Mesodermal cell (in vitro differentiated cells): ENCODE measurements around the gene XKR7.
"Not testable (repeated sequence)": the region's sequence is repeated elsewhere in the genome, so short reads cannot be mapped to it uniquely, and the experiment has no call there.

Experiments used
- H3K27ac ChIP-seq: 2 replicates; pipeline ENCODE4 v1.7.0; 2013; ENCODE audit warnings: mild to moderate bottlenecking, low read depth, low read length, moderate library complexity; ENCODE audit not compliant: severe bottlenecking
- H3K36me3 ChIP-seq: 2 replicates; pipeline ENCODE4 v1.7.1; 2013; ENCODE audit warnings: mild to moderate bottlenecking, low read length, moderate library complexity; ENCODE audit not compliant: control insufficient read depth, insufficient read depth
- H3K4me1 ChIP-seq: one replicate; pipeline ENCODE4 v1.7.1; 2013; ENCODE audit warnings: mild to moderate bottlenecking, low read length; ENCODE audit not compliant: insufficient read depth, control insufficient read depth, poor library complexity, severe bottlenecking
- H3K4me3 ChIP-seq: 2 replicates; pipeline ENCODE4 v1.7.0; 2013; ENCODE audit warnings: low read length, control low read depth, mild to moderate bottlenecking; ENCODE audit not compliant: insufficient read depth, poor library complexity, severe bottlenecking; ENCODE audit errors: extremely low read depth
- H3K9me3 ChIP-seq: 2 replicates; pipeline ENCODE4 v1.7.1; 2013; ENCODE audit warnings: mild to moderate bottlenecking, low read length, moderate library complexity; ENCODE audit not compliant: control insufficient read depth
- WGBS, 2 experiments: methylation state at CpG; one replicate each; pipeline ENCODE4 v1.1.5; 2013; ENCODE audit warnings: missing lambda C conversion rate in 2 of 2; ENCODE audit not compliant: insufficient coverage in 2 of 2; 5-methylcytosine and 5-hydroxymethylcytosine counted together

Gene XKR7

DNA sequence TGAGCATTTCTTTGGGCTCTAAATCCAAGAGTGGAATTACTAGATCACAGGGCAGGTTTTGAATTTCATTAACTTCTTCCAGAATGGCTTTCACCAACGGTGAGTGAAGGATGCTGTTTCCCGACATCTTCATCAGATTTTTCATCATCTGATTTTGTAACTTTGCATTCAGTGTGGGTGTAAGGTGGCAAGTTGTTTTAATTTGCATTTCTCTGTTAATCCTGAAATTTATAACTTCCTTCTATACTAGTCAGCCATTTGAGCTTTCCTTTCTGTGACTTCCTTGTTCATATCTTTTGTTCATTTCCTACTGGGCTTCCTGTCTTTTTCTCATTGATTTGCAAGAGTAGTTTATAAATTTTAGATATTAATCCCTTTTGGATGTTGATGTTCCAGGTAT is 65.4 kb downstream of the XKR7 start:
- 100% methylated on average over 1 of the region's 2 CpGs; no CpG with 5 or more reads in 1 of the 2 experiments for WGBS, 2 experiments
- no peaks in the 10 kb centered on the region for H3K36me3 ChIP-seq
- H3K4me3 ChIP-seq = no peak overlapping the region
- no peaks in the 10 kb centered on the region for H3K9me3 ChIP-seq
- H3K4me1 ChIP-seq = no peaks in the 10 kb centered on the region
- H3K27ac ChIP-seq = no peak overlapping the region

DNA sequence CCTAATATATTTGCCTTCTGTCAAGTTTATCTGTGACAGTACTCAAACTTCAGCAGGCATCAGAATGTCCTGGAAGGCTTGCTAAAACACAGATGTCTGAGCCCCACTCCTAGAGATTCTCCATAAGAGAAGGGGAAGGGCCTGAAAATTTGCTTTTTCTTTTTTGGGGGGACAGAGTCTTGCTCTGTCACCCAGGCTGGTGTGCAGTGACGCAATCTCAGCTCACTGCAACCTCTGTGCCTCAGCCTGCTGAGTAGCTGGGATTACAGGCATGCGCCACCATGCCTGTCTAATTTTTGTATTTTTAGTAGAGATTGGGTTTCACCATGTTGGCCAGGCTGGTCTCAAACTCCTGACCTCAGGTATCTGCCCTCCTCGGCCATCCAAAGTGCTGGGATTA is 65.8 kb downstream of the XKR7 start:
- not testable (repeated sequence) for H3K4me1 ChIP-seq, H3K36me3 ChIP-seq, H3K27ac ChIP-seq, H3K9me3 ChIP-seq, H3K4me3 ChIP-seq
- WGBS, 2 experiments = 68 to 90% methylated on average over 3 of the region's 3 CpGs

DNA sequence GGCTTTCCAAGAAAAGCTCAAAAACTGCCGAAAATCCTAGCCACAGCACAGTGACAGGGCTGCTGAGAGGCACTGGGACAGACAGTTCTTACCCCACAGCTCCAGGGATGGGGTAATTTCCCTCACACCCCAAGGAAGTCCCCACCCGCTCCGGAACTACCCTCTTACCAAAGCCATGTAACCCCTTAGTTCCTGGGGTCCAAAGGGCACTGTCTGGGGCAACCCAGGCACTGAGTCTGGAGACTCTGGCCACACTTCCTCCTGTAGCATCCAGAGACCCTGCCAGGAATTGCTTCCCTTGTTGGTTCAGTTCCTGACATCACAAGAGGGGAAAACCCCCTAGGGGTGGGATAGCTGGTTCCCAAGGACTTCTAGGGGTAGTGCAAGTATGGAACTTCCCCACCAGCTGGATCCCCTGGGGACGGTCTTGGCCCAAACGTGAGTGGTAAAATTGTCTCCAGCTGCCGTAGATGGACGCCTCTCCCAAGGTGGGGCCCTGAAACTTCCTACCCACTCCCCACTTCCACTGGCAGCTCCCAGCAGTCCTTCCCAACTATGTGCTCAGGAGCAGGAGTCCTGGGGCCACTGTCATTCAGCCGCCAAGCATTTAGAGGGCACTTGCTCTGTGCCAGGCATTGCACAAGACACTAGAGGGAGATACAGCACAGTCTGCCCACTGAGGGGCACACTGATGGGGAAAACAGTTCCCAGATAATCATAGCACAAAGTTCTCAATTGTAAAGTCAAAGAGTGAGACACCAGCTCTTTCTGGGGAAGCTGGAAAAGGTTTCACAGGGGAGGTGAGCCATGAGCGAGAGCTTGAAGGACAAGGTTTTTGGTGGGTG is 66.9 kb downstream of the XKR7 start:
- Histone ChIP-seq H3K4me3 (no peak overlapping the region), H3K9me3 (no peaks in the 10 kb centered on the region), H3K36me3 (no peaks in the 10 kb centered on the region), H3K4me1 (no peaks in the 10 kb centered on the region), H3K27ac (no peak overlapping the region)
- 77 to 90% methylated on average over 9 of the region's 9 CpGs for WGBS, 2 experiments

DNA sequence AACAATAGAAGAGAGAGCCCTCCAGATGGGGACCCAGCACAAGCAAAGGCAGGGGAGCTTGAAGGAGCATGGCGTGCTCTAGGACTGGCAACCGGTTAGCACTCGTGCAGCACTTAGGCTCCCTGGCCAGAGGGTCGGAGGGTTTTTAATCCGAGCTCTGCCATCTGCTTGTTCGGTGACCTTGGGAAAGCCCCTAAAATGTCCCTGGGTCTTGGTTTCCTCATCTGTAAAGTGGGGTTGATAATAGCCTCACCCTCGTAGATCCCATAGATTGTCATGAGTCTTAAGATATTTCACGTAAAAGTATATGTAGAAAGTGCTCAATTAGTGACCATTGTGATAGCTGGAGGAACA is 67.5 kb downstream of the XKR7 start:
- 84 to 93% methylated on average over 8 of the region's 8 CpGs for WGBS, 2 experiments
- Histone ChIP-seq H3K4me1 (no peaks in the 10 kb centered on the region), H3K9me3 (no peaks in the 10 kb centered on the region), H3K27ac (no peak overlapping the region), H3K4me3 (no peak overlapping the region), H3K36me3 (no peaks in the 10 kb centered on the region)

DNA sequence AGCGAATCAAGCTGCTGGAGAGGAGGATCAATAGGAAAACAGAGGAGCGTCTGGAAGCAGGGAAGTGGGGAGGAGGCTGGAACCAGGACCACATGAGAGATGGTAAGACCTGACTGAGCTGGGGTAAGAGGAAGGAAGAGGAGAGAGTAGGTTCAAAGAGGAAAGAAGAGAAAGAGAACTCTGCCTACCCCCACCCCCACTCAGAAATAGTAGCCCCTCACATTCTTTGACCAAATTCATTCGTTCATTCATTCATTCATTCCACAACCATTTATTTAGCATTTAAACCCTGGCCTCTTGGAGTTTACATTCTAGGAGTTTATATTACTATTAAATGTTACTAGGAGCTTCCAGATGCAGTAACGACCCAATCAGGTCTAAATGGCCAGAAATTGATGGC is 68.3 kb downstream of the XKR7 start:
- Histone ChIP-seq H3K9me3 (no peaks in the 10 kb centered on the region), H3K4me3 (no peak overlapping the region), H3K36me3 (no peaks in the 10 kb centered on the region), H3K4me1 (no peaks in the 10 kb centered on the region), H3K27ac (no peak overlapping the region)
- WGBS, 2 experiments = 60 to 76% methylated on average over 3 of the region's 4 CpGs

DNA sequence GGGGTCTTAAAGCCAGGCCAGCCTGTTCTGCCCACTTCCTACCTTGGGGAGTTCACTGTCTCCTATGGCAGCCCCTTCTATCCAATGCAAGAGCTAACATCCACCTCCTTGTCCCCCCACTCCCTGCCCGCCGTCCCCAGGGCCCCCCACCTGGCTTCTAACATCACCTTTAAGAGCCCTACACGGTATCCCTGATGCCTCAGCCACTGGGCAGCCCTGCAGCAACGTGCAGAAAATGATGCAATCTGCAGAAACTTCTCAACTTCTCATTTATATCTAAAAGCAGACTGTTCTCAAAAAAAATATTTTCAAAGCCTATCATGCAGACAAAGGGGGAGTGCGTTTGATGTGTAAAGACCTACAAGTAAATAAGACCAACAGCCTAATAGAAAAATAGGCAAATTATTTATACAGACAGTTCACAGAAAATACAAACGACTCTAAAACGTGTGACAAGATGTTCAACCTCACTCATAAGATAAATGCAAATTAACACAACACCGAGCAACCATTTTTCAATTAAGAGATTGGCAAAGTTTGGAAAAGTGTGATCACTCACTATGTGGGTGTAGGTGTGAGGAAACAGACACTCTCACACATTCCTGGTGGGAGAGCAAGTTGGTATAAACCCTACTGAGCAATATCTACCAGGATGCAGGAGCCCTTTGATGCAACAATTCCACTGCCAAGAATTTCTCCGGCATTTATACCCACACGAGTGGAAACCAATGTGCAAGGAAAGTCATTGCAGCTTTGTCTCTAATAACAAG is 69.0 kb downstream of the XKR7 start:
- H3K27ac ChIP-seq = no peak overlapping the region
- no peak overlapping the region for H3K4me3 ChIP-seq
- no peaks in the 10 kb centered on the region for H3K9me3 ChIP-seq
- no peaks in the 10 kb centered on the region for H3K36me3 ChIP-seq
- WGBS, 2 experiments = 78 to 86% methylated on average over 5 to 6 of the region's 10 CpGs
- no peaks in the 10 kb centered on the region for H3K4me1 ChIP-seq

DNA sequence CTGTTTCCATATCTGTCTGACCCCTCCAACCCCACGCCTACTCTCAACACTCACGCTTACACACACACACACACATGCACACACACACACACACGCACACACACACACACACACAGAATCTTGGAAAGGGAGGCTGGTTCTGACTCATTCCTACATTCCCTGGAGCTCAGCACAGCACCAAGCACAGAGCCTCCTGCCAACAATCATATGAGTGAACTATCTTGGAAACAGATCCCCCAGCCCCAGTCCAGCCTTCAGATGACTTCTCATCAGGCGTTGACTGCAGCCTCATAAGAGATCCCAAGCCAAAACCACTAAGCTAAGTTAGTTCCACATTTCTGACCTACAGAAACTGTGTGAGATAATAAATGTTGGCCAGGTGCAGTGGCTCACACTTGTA is 70.0 kb downstream of the XKR7 start:
- Histone ChIP-seq H3K36me3 (no peaks in the 10 kb centered on the region), H3K4me3 (no peak overlapping the region), H3K4me1 (no peaks in the 10 kb centered on the region), H3K27ac (no peak overlapping the region), H3K9me3 (no peaks in the 10 kb centered on the region)
- 83 to 100% methylated on average over 1 of the region's 4 CpGs for WGBS, 2 experiments

DNA sequence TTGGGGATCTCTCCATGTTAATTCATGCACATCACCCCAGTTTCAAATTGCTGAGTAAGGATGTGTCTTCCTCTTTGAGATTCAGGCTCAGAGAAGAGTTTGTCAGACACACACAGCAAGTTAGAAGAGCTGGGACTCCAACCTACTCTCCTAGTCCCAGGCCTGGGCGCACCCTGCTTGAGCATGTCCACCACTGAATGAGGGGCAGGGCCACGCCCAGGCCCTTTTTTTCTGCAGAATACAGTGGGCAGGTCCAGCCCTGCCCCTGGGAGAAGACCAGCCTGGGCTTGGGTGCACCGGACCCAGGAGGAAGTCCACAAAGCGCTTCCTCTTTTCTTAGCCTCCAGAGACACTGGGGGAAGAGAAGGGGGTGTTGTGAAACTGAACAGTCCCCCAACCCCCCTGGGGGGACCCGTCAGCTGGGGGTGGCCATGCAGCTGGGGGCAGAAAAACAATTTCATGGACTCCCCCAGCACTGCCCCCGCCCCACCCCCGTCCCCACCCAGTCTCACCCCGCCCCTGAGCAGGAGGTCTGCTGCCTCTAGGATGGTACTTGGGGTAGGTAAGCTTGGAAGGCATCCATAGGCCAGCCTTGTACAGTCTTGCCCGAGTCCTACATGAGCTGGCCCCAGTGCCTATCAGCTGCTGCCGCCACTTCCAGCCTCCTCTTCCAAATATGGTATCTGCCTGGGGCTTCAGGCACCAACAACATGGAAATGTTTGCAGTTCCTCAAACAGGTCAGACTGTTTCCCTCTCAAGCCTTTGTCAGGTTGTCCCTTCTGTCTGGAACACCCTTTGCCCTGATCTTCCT is 72.4 kb downstream of the XKR7 start:
- no peak overlapping the region for H3K27ac ChIP-seq
- 52 to 73% methylated on average over 2 to 4 of the region's 10 CpGs for WGBS, 2 experiments
- H3K4me1 ChIP-seq = no peaks in the 10 kb centered on the region
- H3K36me3 ChIP-seq = no peaks in the 10 kb centered on the region
- H3K4me3 ChIP-seq = no peak overlapping the region
- no peaks in the 10 kb centered on the region for H3K9me3 ChIP-seq

DNA sequence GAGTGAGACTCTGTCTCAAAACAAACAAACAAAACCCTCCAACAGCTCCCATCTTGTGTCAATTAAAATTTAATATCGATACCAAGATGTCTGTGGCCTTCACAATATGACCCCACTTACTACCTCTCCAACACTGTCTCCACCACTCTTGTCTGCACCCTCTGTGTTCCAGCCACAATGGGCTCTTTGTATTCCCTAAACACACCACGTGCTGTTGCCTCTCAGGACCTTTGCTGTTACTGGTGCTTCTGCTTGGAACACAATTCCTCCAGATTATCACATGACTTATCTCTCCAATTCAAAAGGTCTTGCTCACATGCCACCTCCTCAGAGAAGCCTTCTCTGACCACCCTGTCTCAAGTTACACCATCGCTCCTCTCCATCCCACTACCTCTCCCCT is 78.0 kb downstream of the XKR7 start:
- Histone ChIP-seq H3K4me1 (no peaks in the 10 kb centered on the region), H3K27ac (no peak overlapping the region), H3K9me3 (no peaks in the 10 kb centered on the region), H3K36me3 (no peaks in the 10 kb centered on the region), H3K4me3 (no peak overlapping the region)
- 73 to 75% methylated on average over 3 of the region's 3 CpGs for WGBS, 2 experiments

DNA sequence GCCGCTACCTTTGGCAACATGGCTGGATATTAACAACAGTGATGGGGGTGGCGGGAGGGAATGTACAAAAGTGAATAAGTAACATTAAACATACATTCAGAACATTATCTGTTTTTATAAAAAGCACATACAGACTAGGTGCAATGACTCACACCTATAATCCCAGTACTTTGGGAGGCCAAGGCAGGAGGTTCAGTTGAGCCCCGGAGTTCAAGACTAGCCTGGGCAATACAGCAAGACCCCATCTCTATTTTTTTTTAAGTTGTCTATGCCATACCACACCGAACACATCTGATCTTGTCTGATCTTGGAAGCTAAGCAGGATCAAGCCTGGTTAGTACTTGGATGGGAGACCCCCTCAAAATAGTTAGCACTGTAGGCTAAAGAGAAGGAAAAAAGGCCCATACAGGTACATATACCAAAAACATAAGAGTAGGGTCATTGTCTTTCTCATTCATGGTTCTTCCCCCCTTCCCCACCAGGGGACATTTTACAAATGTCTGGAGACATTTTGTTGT is 82.4 kb downstream of the XKR7 start:
- 70 to 86% methylated on average over 1 to 2 of the region's 4 CpGs for WGBS, 2 experiments
- Histone ChIP-seq H3K36me3 (no peaks in the 10 kb centered on the region), H3K9me3 (no peaks in the 10 kb centered on the region), H3K4me3 (no peak overlapping the region), H3K4me1 (no peaks in the 10 kb centered on the region), H3K27ac (no peak overlapping the region)
